Thyroid gland (tissue), 4 donors: ENCODE measurements around the gene SAMD4A. TPM values are rescaled to one million over a fixed set of nuclear protein-coding genes. Genes with fewer than 3 reads are reported as not detected.

ENCODE experiments used
- DNase-seq, 2 donors: peaks; one replicate each; pipeline ENCODE4 v3.0.0-alpha.2; 2019
- H3K27ac ChIP-seq, 3 donors: fragments of 200-600 bp; sonication (generic); 1 replicate in 2 of 3; 2 replicates in 1 of 3; pipeline ENCODE4 v1.5.1; 2016 to 2019; ENCODE audit warnings: mild to moderate bottlenecking in 1 of 3, moderate library complexity in 1 of 3
- H3K27me3 ChIP-seq: fragments of 200-600 bp; sonication (generic); one replicate; pipeline ENCODE4 v1.5.1; 2019
- H3K36me3 ChIP-seq, 2 donors: fragments of 200-600 bp; sonication (generic); one replicate each; pipeline ENCODE4 v1.5.1; 2016 to 2019
- H3K4me1 ChIP-seq, 2 donors: fragments of 200-600 bp; sonication (generic); one replicate each; pipeline ENCODE4 v1.5.1; 2017 to 2019
- H3K4me3 ChIP-seq, 3 donors: fragments of 200-600 bp; sonication (generic); replicated peaks in 1 of 3; 1 replicate in 2 of 3; 2 replicates in 1 of 3; pipeline ENCODE4 v1.5.1; 2016; ENCODE audit warnings: mild to moderate bottlenecking in 1 of 3
- H3K9me3 ChIP-seq: fragments of 200-600 bp; sonication (generic); one replicate; pipeline ENCODE4 v1.5.1; 2017
- CTCF ChIP-seq, 6 experiments: fragments of 200-600 bp in 3 of 6; fragments of 450-650 bp in 3 of 6; sonication (generic) in 3 of 6; IDR thresholded peaks; one replicate each; pipeline ENCODE4 v1.5.1; 2016 to 2019; ENCODE audit warnings: antibody characterized with exemption in 6 of 6, mild to moderate bottlenecking in 2 of 6, inconsistent platforms in 1 of 6, moderate library complexity in 1 of 6
- POLR2A ChIP-seq, 2 donors: fragments of 450-650 bp; IDR thresholded peaks; one replicate each; pipeline ENCODE4 v1.6.1; 2017; ENCODE audit warnings: antibody characterized with exemption in 2 of 2, mild to moderate bottlenecking in 2 of 2, moderate library complexity in 1 of 2
- WGBS, 2 donors: methylation state at CpG; one replicate each; pipeline ENCODE4 v1.1.5; 2017; 5-methylcytosine and 5-hydroxymethylcytosine counted together
- intact Hi-C: fragments of 100-400 bp; cut with DNase I; formaldehyde crosslinking; loops from one replicate; pipeline ENCODE4 v1.15.1; 2023
- total RNA-seq, 4 donors: library from RNA; depleted of rRNA; stranded (reverse); fragments of >200 nt; gene quantifications; one replicate each; pipeline ENCODE4 v1.2.3, GENCODE V29; 2016

The SAMD4A gene
- total RNA-seq, 4 donors from 2014 or later = 12.6 to 32.7 (median 17.6) TPM

- WGBS, 2 donors = 92 to 93% methylated on average over 7 of the region's 7 CpGs
- H3K27me3 ChIP-seq = no peaks in the 10 kb centered on the region
- DNase-seq = no peak
- intact Hi-C loops = no loop called here
- H3K27ac ChIP-seq = no peak overlapping the region
- TF ChIP-seq CTCF (IDR thresholded peaks at IDR 0.05) (no peak), POLR2A (IDR thresholded peaks at IDR 0.05) (no peak)
- no peak overlapping the region for H3K4me3 ChIP-seq
- no peaks in the 10 kb centered on the region for H3K36me3 ChIP-seq
- H3K4me1 ChIP-seq = no peaks in the 10 kb centered on the region
- H3K9me3 ChIP-seq = no peaks in the 10 kb centered on the region
Observed at GRCh38 chr14:54582334-54582733, 15.4 kb downstream of the SAMD4A start.

- intact Hi-C loops = no loop called here
- H3K27ac ChIP-seq = no peak overlapping the region
- no peak overlapping the region for H3K4me3 ChIP-seq
- 62 to 71% methylated on average over 1 of the region's 1 CpG for WGBS, 2 donors
- no peak for DNase-seq
- H3K27me3 ChIP-seq = no peaks in the 10 kb centered on the region
- TF ChIP-seq CTCF (IDR thresholded peaks at IDR 0.05) = no peak
- no peak for TF ChIP-seq POLR2A (IDR thresholded peaks at IDR 0.05)
- no peaks in the 10 kb centered on the region for H3K36me3 ChIP-seq
- no peaks in the 10 kb centered on the region for H3K4me1 ChIP-seq
- H3K9me3 ChIP-seq = no peaks in the 10 kb centered on the region
Observed at GRCh38 chr14:54584097-54584496, 17.2 kb downstream of the SAMD4A start.

GRCh38 chr14:54585214-54585613 lies 18.3 kb downstream of the SAMD4A start:
- no peak for TF ChIP-seq POLR2A (IDR thresholded peaks at IDR 0.05)
- Histone ChIP-seq H3K27me3 (no peaks in the 10 kb centered on the region), H3K27ac (no peak overlapping the region), H3K36me3 (no peaks in the 10 kb centered on the region), H3K9me3 (no peaks in the 10 kb centered on the region), H3K4me1 (no peaks in the 10 kb centered on the region), H3K4me3 (no peak overlapping the region)
- 93 to 97% methylated on average over 3 of the region's 3 CpGs for WGBS, 2 donors
- intact Hi-C loops = no loop called here
- no peak for DNase-seq

- H3K27ac ChIP-seq = no peak overlapping the region
- H3K4me3 ChIP-seq = no peak overlapping the region
- no peaks in the 10 kb centered on the region for H3K9me3 ChIP-seq
- H3K27me3 ChIP-seq = no peaks in the 10 kb centered on the region
- intact Hi-C loops = no loop called here
- no peak for TF ChIP-seq CTCF (IDR thresholded peaks at IDR 0.05)
- no peak for TF ChIP-seq POLR2A (IDR thresholded peaks at IDR 0.05)
- H3K36me3 ChIP-seq = no peaks in the 10 kb centered on the region
- no peaks in the 10 kb centered on the region for H3K4me1 ChIP-seq
- no peak for DNase-seq
- WGBS, 2 donors = 84 to 88% methylated on average over 2 of the region's 2 CpGs
Observed at GRCh38 chr14:54589076-54589475, 22.1 kb downstream of the SAMD4A start.

GRCh38 chr14:54589843-54590242 lies 22.9 kb downstream of the SAMD4A start:
- TF ChIP-seq POLR2A (IDR thresholded peaks at IDR 0.05) (no peak), CTCF (IDR thresholded peaks at IDR 0.05) (no peak)
- no peak for DNase-seq
- intact Hi-C loops = no loop called here
- no peaks in the 10 kb centered on the region for H3K4me1 ChIP-seq
- H3K9me3 ChIP-seq = no peaks in the 10 kb centered on the region
- WGBS, 2 donors = 91 to 93% methylated on average over 4 of the region's 4 CpGs
- H3K27me3 ChIP-seq = no peaks in the 10 kb centered on the region
- no peak overlapping the region for H3K27ac ChIP-seq
- no peak overlapping the region for H3K4me3 ChIP-seq
- H3K36me3 ChIP-seq = no peaks in the 10 kb centered on the region

DNA sequence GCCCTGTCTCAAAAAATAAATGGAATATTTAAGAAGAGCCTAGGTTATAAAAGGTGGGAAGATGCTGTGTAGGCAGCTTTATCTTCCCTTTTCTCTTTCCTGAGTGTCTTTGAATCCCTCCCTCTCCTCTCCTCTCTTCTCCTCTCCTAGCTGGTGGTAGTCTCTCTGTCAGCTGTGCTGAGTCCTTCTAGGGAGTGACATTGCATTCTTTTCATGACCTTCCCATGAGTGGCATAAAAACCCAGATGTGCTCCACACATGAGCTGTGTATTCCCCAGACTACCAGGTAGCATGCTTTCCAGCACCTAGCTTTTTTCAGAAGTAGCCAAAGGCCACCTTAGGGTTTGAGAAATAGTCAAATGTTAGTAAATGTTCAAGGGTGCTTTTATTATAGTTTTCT lies 23.6 kb downstream of the SAMD4A start:
- Histone ChIP-seq H3K4me3 (no peak overlapping the region), H3K9me3 (no peaks in the 10 kb centered on the region), H3K27ac (no peak overlapping the region), H3K4me1 (no peaks in the 10 kb centered on the region), H3K27me3 (no peaks in the 10 kb centered on the region), H3K36me3 (no peaks in the 10 kb centered on the region)
- TF ChIP-seq POLR2A (IDR thresholded peaks at IDR 0.05) (no peak), CTCF (IDR thresholded peaks at IDR 0.05) (no peak)
- intact Hi-C loops = no loop called here
- DNase-seq = no peak
